WTC11 (cell line): ENCODE measurements around the gene GBF1. TPM values are rescaled to one million over a fixed set of nuclear protein-coding genes. Genes with fewer than 3 reads are reported as not detected.

Source experiments
- ATAC-seq: fragments of 200-7000 bp; cut with Tn5 transposase; 2 replicates; pipeline ENCODE4 v1.10.0; 2021; ENCODE audit warnings: mild to moderate bottlenecking, moderate library complexity
- CTCF ChIA-PET: fragments of 300-600 bp; sonication (Branson Sonifier 250); formaldehyde crosslinking; loops from one replicate; lab custom pipeline; 2021; ENCODE audit warnings: antibody characterized with exemption; lab: Charles Lee
- POLR2A ChIA-PET: fragments of 350-600 bp; sonication (Branson Sonifier 250); formaldehyde crosslinking; loops from one replicate; lab custom pipeline; 2021; ENCODE audit warnings: antibody characterized with exemption; lab: Charles Lee
- DNase-seq: peaks from one replicate; pipeline ENCODE4 v3.0.0; 2021; ENCODE audit warnings: low spot score
- H3K27ac Mint-ChIP-seq: 2 replicates; pipeline ENCODE4 v1.8.0; 2021; ENCODE audit warnings: mixed read lengths
- H3K27me3 Mint-ChIP-seq: 2 replicates; pipeline ENCODE4 v1.8.0; 2021; ENCODE audit warnings: low read depth, mild to moderate bottlenecking, moderate library complexity, mixed read lengths
- H3K36me3 Mint-ChIP-seq: 2 replicates; pipeline ENCODE4 v1.8.0; 2021; ENCODE audit warnings: mixed read lengths
- H3K4me1 Mint-ChIP-seq: 2 replicates; pipeline ENCODE4 v1.8.0; 2022; ENCODE audit warnings: mixed read lengths
- H3K4me3 Mint-ChIP-seq: 2 replicates; pipeline ENCODE4 v1.8.0; 2021; ENCODE audit warnings: mild to moderate bottlenecking, moderate library complexity, mixed read lengths
- H3K9me3 Mint-ChIP-seq: 2 replicates; pipeline ENCODE4 v1.8.0; 2021; ENCODE audit warnings: mixed read lengths
- AR ChIP-seq: fragments of 250-450 bp; sonication (Bioruptor Pico); IDR thresholded peaks from 2 replicates; pipeline ENCODE4 v1.9.0; 2021; ENCODE audit warnings: mild to moderate bottlenecking
- CDX4 ChIP-seq: fragments of 250-450 bp; sonication (Bioruptor Pico); IDR thresholded peaks from 2 replicates; pipeline ENCODE4 v1.9.0; 2021; ENCODE audit warnings: moderate library complexity, mild to moderate bottlenecking, inconsistent platforms, borderline replicate concordance
- FOXJ3 ChIP-seq: sonication (generic); formaldehyde crosslinking; IDR thresholded peaks from 2 replicates; pipeline ENCODE4 v1.9.0; 2021; ENCODE audit warnings: missing genetic modification reagents, mild to moderate bottlenecking, borderline replicate concordance
- GABPB1 ChIP-seq: sonication (generic); formaldehyde crosslinking; IDR thresholded peaks from 2 replicates; pipeline ENCODE4 v1.8.1; 2023; ENCODE audit warnings: mild to moderate bottlenecking, missing genetic modification reagents
- GTF2I ChIP-seq: fragments of 250-450 bp; sonication (Bioruptor Pico); conservative IDR thresholded peaks from 2 replicates; pipeline ENCODE4 v1.4.0; 2021; ENCODE audit warnings: mild to moderate bottlenecking
- IRF2 ChIP-seq: sonication (generic); formaldehyde crosslinking; IDR thresholded peaks from 2 replicates; pipeline ENCODE4 v1.8.0; 2022; ENCODE audit warnings: low read depth, missing genetic modification reagents, borderline replicate concordance
- MLX ChIP-seq: sonication (generic); formaldehyde crosslinking; IDR thresholded peaks from 2 replicates; pipeline ENCODE4 v1.8.1; 2023; ENCODE audit warnings: mild to moderate bottlenecking, missing genetic modification reagents, moderate library complexity
- NR1H2 ChIP-seq: sonication (generic); formaldehyde crosslinking; IDR thresholded peaks from 2 replicates; pipeline ENCODE4 v1.9.0; 2021; ENCODE audit warnings: mild to moderate bottlenecking, moderate library complexity, missing genetic modification reagents
- OVOL2 ChIP-seq: fragments of 250-450 bp; sonication (Bioruptor Pico); IDR thresholded peaks from 2 replicates; pipeline ENCODE4 v1.9.0; 2021; ENCODE audit warnings: mild to moderate bottlenecking, borderline replicate concordance
- RELA ChIP-seq: sonication (generic); formaldehyde crosslinking; IDR thresholded peaks from 2 replicates; pipeline ENCODE4 v1.8.1; 2022; ENCODE audit warnings: missing genetic modification reagents, mild to moderate bottlenecking, borderline replicate concordance
- SMAD3 ChIP-seq: sonication (generic); formaldehyde crosslinking; IDR thresholded peaks from 2 replicates; pipeline ENCODE4 v1.8.0; 2022; ENCODE audit warnings: missing genetic modification reagents, mild to moderate bottlenecking, borderline replicate concordance
- TEAD1 ChIP-seq: sonication (generic); formaldehyde crosslinking; IDR thresholded peaks from 2 replicates; pipeline ENCODE4 v1.8.0; 2022; ENCODE audit warnings: mild to moderate bottlenecking, missing genetic modification reagents
- ZNF263 ChIP-seq: sonication (generic); formaldehyde crosslinking; IDR thresholded peaks from 2 replicates; pipeline ENCODE4 v1.8.1; 2022; ENCODE audit warnings: low read depth, mild to moderate bottlenecking, moderate library complexity, missing genetic modification reagents
- ZNF281 ChIP-seq: sonication (generic); formaldehyde crosslinking; IDR thresholded peaks from 2 replicates; pipeline ENCODE4 v1.8.0; 2023; ENCODE audit warnings: mild to moderate bottlenecking, missing genetic modification reagents
- ZNF317 ChIP-seq: sonication (generic); formaldehyde crosslinking; IDR thresholded peaks from 2 replicates; pipeline ENCODE4 v1.8.1; 2023; ENCODE audit warnings: low read depth, mild to moderate bottlenecking, moderate library complexity, missing genetic modification reagents, borderline replicate concordance
- ZNF532 ChIP-seq: fragments of 250-450 bp; sonication (Bioruptor Pico); IDR thresholded peaks from 2 replicates; pipeline ENCODE4 v1.9.0; 2021; ENCODE audit warnings: mild to moderate bottlenecking, borderline replicate concordance
- total RNA-seq: library from RNA; stranded (reverse); gene quantifications from 3 replicates; pipeline ENCODE4 v1.2.3, GENCODE V29; 2021

GBF1 gene
- total RNA-seq, 1 experiment from 2014 or later = 32.4 TPM

- TF ChIP-seq ZNF281 (CRISPR knock-in tag) (peak; percentile 94), ZNF317 (CRISPR knock-in tag) (0 out of 2 replicates have a peak, but pooled peaks have one; percentile 21), OVOL2 (CRISPR knock-in tag) (no peak), SMAD3 (CRISPR knock-in tag) (peak; percentile 94), FOXJ3 (CRISPR knock-in tag) (no peak), ZNF263 (CRISPR knock-in tag) (0 out of 2 replicates have a peak, but pooled peaks have one; percentile 33), AR (CRISPR knock-in tag) (no peak), CDX4 (no peak), GABPB1 (peak; percentile 79), MLX (CRISPR knock-in tag) (no peak; the same call in 1 of the 2 replicates), NR1H2 (CRISPR knock-in tag) (0 out of 2 replicates have a peak, but pooled peaks have one; percentile 25)
Measured at GRCh38 chr10:102225646-102226541, 19.4 kb upstream of the GBF1 start, which contains the start of gene ELOVL3 (continued).

- POLR2A ChIA-PET = interaction anchor here (0.6 to 0.9 kb wide), 2 partner anchors 57 to 237 kb away, joined by 3 to 4 read pairs; no protein-coding TSS in a partner anchor
- DNase-seq (no peak), ATAC-seq (no peak)
- CTCF ChIA-PET = interaction anchor here (0.6 to 18.9 kb wide), 10 partner anchors 9 to 206 kb away, joined by 3 to 906 read pairs (median 4); partner anchors contain the start of gene CUEDC2
- Mint-ChIP-seq H3K9me3 (no peaks in the 10 kb centered on the region), H3K4me1 (peaks cover 8% of the 10 kb centered on the region; the same call in 1 of the 2 replicates), H3K27ac (no peak overlapping the region), H3K36me3 (no peaks in the 10 kb centered on the region), H3K4me3 (peak overlapping the region; percentile 50), H3K27me3 (peaks cover 96% of the 10 kb centered on the region)
- TF ChIP-seq RELA (CRISPR knock-in tag) (0 out of 2 replicates have a peak, but pooled peaks have one; percentile 6), ZNF532 (CRISPR knock-in tag) (no peak), TEAD1 (CRISPR knock-in tag) (peak; percentile 32; the same call in 1 of the 2 replicates), IRF2 (CRISPR knock-in tag) (no peak), GTF2I (CRISPR knock-in tag) (no peak)
Measured at GRCh38 chr10:102226542-102226870, 18.8 kb upstream of the GBF1 start.
